K562 (cell line): ENCODE measurements around the gene ASIC5. TPM values are rescaled to one million over a fixed set of nuclear protein-coding genes. Genes with fewer than 3 reads are reported as not detected.

Experiments used
- ATAC-seq: fragments of 200-7000 bp; cut with Tn5 transposase; 3 replicates; pipeline ENCODE4 v1.9.1; 2020; ENCODE audit warnings: moderate library complexity
- BruUV-seq: library from RNA; stranded (reverse); fragments of 400-500 nt; replicated peaks from 2 replicates; lab custom pipeline; 2021; lab: Mats Ljungman, UMichigan
- CTCF ChIA-PET: fragments of 300-600 bp; formaldehyde crosslinking; extraction: SDS; loops from one replicate; lab custom pipeline; 2021; ENCODE audit warnings: low intra/inter-chr PET ratio; lab: Yijun Ruan, JAX
- POLR2A ChIA-PET: fragments of 300-600, 350-650 bp; sonication (Branson Sonifier 250); formaldehyde crosslinking; extraction: SDS; loops from one replicate; lab custom pipeline; 2021; ENCODE audit warnings: antibody characterized with exemption, inconsistent platforms; lab: Yijun Ruan, JAX
- DNase-seq, 4 experiments: peaks; one replicate each; pipeline versions ENCODE4 v3.0.0 to v3.0.0-alpha.2; 2011 to 2018; ENCODE audit warnings: low spot score in 3 of 4, mixed read lengths in 3 of 4; ENCODE audit errors: extremely low read depth in 1 of 4
- FAIRE-seq: peaks from 2 replicates; lab custom pipeline; 2011; peaks lifted over from hg19 to GRCh38; lab: Jason Lieb, UNC
- H2AFZ ChIP-seq: 2 replicates; pipeline ENCODE4 v1.6.0; 2011; ENCODE audit warnings: low read depth, low read length, control low read depth, inconsistent platforms
- H3K27ac ChIP-seq: fragments of 200-600 bp; 3 replicates; pipeline ENCODE4 v1.8.0; 2011; ENCODE audit warnings: low read depth, mild to moderate bottlenecking, control low read depth, inconsistent platforms, low read length, moderate library complexity, mixed read lengths; ENCODE audit errors: extremely low read depth
- H3K27me3 ChIP-seq, 2 experiments: fragments of 300-600 bp in 1 of 2; 2 replicates in 1 of 2; 3 replicates in 1 of 2; pipeline versions ENCODE4 v1.6.0 to v1.8.0; 2011; ENCODE audit warnings: inconsistent platforms in 2 of 2, low read length in 2 of 2, mild to moderate bottlenecking in 1 of 2, mixed read lengths in 1 of 2, moderate library complexity in 1 of 2; ENCODE audit not compliant: control insufficient read depth in 2 of 2, insufficient read depth in 2 of 2
- H3K36me3 ChIP-seq: fragments of 300-600 bp; 3 replicates; pipeline ENCODE4 v1.8.0; 2011; ENCODE audit warnings: mild to moderate bottlenecking, low read length, inconsistent platforms; ENCODE audit not compliant: control insufficient read depth, insufficient read depth
- H3K4me1 ChIP-seq, 2 experiments: fragments of 200-600 bp in 1 of 2; replicated peaks in 1 of 2; 2 replicates in 1 of 2; 3 replicates in 1 of 2; pipeline versions ENCODE4 v1.5.1 to v1.8.0; 2011; ENCODE audit warnings: inconsistent platforms in 2 of 2, low read length in 2 of 2, mild to moderate bottlenecking in 1 of 2, mixed read lengths in 1 of 2, moderate library complexity in 1 of 2; ENCODE audit not compliant: control insufficient read depth in 2 of 2, insufficient read depth in 2 of 2
- H3K4me2 ChIP-seq: 2 replicates; pipeline ENCODE4 v1.6.1; 2011; ENCODE audit warnings: low read length, control low read depth, inconsistent platforms, mixed read lengths; ENCODE audit not compliant: insufficient read depth
- H3K4me3 ChIP-seq: fragments of 200-600 bp; sonication (generic), shearing (Covaris generic); 2 replicates; pipeline ENCODE4 v1.5.1; 2016; ENCODE audit warnings: control low read depth, inconsistent platforms
- H3K79me2 ChIP-seq: fragments of 200-600 bp; 3 replicates; pipeline ENCODE4 v1.8.0; 2011; ENCODE audit warnings: low read length, inconsistent platforms; ENCODE audit not compliant: control insufficient read depth, insufficient read depth
- H3K9ac ChIP-seq, 2 experiments: 2 replicates each; pipeline versions ENCODE4 v1.6.0 to v1.6.1; 2011; ENCODE audit warnings: low read depth in 2 of 2, low read length in 2 of 2, control low read depth in 1 of 2, inconsistent platforms in 1 of 2, mild to moderate bottlenecking in 1 of 2, mixed read lengths in 1 of 2; ENCODE audit not compliant: insufficient read depth in 1 of 2
- H3K9me1 ChIP-seq: one replicate; pipeline ENCODE4 v1.6.0; 2011; ENCODE audit warnings: inconsistent platforms, mild to moderate bottlenecking, low read length, moderate library complexity; ENCODE audit not compliant: control insufficient read depth, insufficient read depth
- H3K9me3 ChIP-seq: replicated peaks from 2 replicates; pipeline ENCODE4 v1.5.1; 2011; ENCODE audit warnings: low read depth, low read length, inconsistent platforms; ENCODE audit not compliant: control insufficient read depth, insufficient read depth
- H4K20me1 ChIP-seq: replicated peaks from 2 replicates; pipeline ENCODE4 v1.6.1; 2011; ENCODE audit warnings: low read length, inconsistent platforms, mixed read lengths; ENCODE audit not compliant: control insufficient read depth, insufficient read depth
- ARID2 ChIP-seq: fragments of 450-650 bp; IDR thresholded peaks from 2 replicates; pipeline ENCODE4 v1.6.1; 2017; ENCODE audit warnings: antibody characterized with exemption, mild to moderate bottlenecking
- ZNF717 ChIP-seq: fragments of 250-450 bp; sonication (Bioruptor Pico); IDR thresholded peaks from 2 replicates; pipeline ENCODE4 v1.5.0; 2021
- WGBS: fragments of 100-300 bp; shearing (Covaris generic); methylation state at CpG from one replicate; pipeline ENCODE4 v1.1.6; 2016; ENCODE audit warnings: low coverage, mixed read lengths; ENCODE audit not compliant: insufficient coverage; ENCODE audit errors: missing lambda C conversion rate; 5-methylcytosine and 5-hydroxymethylcytosine counted together
- in situ Hi-C: fragments of 300-500 bp; cut with MboI; formaldehyde crosslinking; loops from 4 replicates; pipeline ENCODE4 v1.15.0; 2018; ENCODE audit warnings: inconsistent platforms, mixed read lengths
- intact Hi-C: fragments of 100-400 bp; cut with micrococcal nuclease; formaldehyde crosslinking; loops from 2 replicates; pipeline ENCODE4 v1.14.2; 2022
- polyA plus RNA-seq, 8 experiments: library from polyadenylated mRNA; depleted of rRNA in 4 of 8; stranded (reverse) in 5 of 8; unstranded in 3 of 8; fragments of >200 nt; fragmentation: Nextera tagmentation in 2 of 8; fragmentation: Illumina TruSeq in 1 of 8; extraction: Ambion mirVana in 2 of 8; extraction: Trizol in 1 of 8; gene quantifications; 2 replicates each; pipeline versions ENCODE4 v1.2.1 to v1.2.3, GENCODE V29; 2011 to 2014; ENCODE audit warnings: inconsistent platforms in 1 of 8, missing spikeins in 1 of 8
- total RNA-seq, 7 experiments: library from RNA; depleted of rRNA in 6 of 7; stranded (reverse); fragments of >200 nt in 6 of 7; fragmentation: Illumina TruSeq in 2 of 7; extraction: Trizol in 2 of 7; gene quantifications; 2 replicates each; pipeline versions ENCODE4 v1.2.1 to v1.2.3, GENCODE V29; 2011 to 2021; ENCODE audit warnings: low replicate concordance in 1 of 7
- TF ChIP-seq, protein P1 (sequence below): fragments of 450-650 bp; IDR thresholded peaks from 2 replicates; pipeline ENCODE4 v1.6.1; 2016; ENCODE audit warnings: antibody characterized with exemption
- TF ChIP-seq, protein P2 (sequence below): sonication (generic); formaldehyde crosslinking; IDR thresholded peaks from 2 replicates; pipeline ENCODE4 v1.5.0; 2020; ENCODE audit warnings: missing genetic modification reagents
- TF ChIP-seq, protein P3 (sequence below): IDR thresholded peaks from 2 replicates; pipeline ENCODE4 v1.6.1; 2011; ENCODE audit warnings: borderline replicate concordance, low read depth, mild to moderate bottlenecking, moderate library complexity, low read length; ENCODE audit not compliant: insufficient read depth, poor library complexity, severe bottlenecking

ASIC5 gene
- total and polyA plus RNA-seq, 9 of the 15 experiments (the other 6 are each of a cell fraction or from before 2014, with no cell fraction given), result not detected

DNA sequence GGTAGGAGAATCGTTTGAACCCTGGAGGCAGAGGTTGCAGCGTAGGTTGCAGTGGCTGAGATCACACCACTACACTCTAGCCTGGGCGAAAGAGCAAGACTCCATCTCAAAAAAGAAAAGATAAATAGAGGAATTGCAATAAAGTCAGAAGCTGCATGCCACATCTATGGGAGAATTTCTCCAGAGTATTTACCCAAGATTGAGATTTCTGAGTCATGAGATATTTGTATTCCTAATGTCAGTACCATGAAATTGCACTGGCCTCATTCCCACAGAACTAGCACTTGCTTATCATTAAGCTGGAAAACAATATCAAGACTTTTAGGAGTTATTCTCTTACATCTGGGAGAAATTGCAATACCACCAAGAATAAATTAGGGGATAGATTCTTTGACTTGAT, 37.4 kb downstream of the ASIC5 start:
- Histone ChIP-seq H4K20me1 (no peaks in the 10 kb centered on the region), H2AFZ (no peak overlapping the region), H3K4me2 (no peak overlapping the region), H3K4me3 (no peak overlapping the region), H3K27me3 (no peaks in the 10 kb centered on the region), H3K79me2 (no peaks in the 10 kb centered on the region), H3K36me3 (no peaks in the 10 kb centered on the region), H3K9ac (no peak overlapping the region), H3K9me3 (no peaks in the 10 kb centered on the region; the same call in 1 of the 2 replicates), H3K9me1 (no peaks in the 10 kb centered on the region), H3K27ac (no peak overlapping the region), H3K4me1 (no peaks in the 10 kb centered on the region)
- 0% methylated on average over 3 of the region's 3 CpGs for WGBS
- TF ChIP-seq ZNF717, result no peak
- TF ChIP-seq, protein P1, sequence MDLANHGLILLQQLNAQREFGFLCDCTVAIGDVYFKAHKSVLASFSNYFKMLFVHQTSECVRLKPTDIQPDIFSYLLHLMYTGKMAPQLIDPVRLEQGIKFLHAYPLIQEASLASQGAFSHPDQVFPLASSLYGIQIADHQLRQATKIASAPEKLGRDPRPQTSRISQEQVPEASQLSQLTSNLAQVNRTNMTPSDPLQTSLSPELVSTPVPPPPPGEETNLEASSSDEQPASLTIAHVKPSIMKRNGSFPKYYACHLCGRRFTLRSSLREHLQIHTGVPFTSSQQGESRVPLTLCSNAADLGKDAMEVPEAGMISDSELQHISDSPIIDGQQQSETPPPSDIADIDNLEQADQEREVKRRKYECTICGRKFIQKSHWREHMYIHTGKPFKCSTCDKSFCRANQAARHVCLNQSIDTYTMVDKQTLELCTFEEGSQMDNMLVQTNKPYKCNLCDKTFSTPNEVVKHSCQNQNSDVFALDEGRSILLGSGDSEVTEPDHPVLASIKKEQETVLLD, result no peak
- TF ChIP-seq ARID2, result no peak
- TF ChIP-seq, protein P2, sequence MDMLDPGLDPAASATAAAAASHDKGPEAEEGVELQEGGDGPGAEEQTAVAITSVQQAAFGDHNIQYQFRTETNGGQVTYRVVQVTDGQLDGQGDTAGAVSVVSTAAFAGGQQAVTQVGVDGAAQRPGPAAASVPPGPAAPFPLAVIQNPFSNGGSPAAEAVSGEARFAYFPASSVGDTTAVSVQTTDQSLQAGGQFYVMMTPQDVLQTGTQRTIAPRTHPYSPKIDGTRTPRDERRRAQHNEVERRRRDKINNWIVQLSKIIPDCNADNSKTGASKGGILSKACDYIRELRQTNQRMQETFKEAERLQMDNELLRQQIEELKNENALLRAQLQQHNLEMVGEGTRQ (CRISPR knock-in tag), result no peak
- TF ChIP-seq, protein P3, sequence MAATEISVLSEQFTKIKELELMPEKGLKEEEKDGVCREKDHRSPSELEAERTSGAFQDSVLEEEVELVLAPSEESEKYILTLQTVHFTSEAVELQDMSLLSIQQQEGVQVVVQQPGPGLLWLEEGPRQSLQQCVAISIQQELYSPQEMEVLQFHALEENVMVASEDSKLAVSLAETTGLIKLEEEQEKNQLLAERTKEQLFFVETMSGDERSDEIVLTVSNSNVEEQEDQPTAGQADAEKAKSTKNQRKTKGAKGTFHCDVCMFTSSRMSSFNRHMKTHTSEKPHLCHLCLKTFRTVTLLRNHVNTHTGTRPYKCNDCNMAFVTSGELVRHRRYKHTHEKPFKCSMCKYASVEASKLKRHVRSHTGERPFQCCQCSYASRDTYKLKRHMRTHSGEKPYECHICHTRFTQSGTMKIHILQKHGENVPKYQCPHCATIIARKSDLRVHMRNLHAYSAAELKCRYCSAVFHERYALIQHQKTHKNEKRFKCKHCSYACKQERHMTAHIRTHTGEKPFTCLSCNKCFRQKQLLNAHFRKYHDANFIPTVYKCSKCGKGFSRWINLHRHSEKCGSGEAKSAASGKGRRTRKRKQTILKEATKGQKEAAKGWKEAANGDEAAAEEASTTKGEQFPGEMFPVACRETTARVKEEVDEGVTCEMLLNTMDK, result no peak
- no peak for FAIRE-seq
- ATAC-seq, result no peak
- no TSS peak for BruUV-seq
- DNase-seq, result no peak
- in situ Hi-C loops, result no loop called here
- POLR2A ChIA-PET, result no interaction called here
- CTCF ChIA-PET, result no interaction called here
- intact Hi-C loops, result no loop called here
